ENCODE data around the gene CCDC50. TPM values are rescaled to one million over a fixed set of nuclear protein-coding genes. Genes with fewer than 3 reads are reported as not detected.

The CCDC50 gene
- total and polyA plus RNA-seq, 2 donors (not counting 3 experiments of a cell fraction or from before 2014, with no cell fraction given) = 44.4 to 137 TPM

GRCh38 chr3:191347228-191347627, 18.0 kb downstream of the CCDC50 start:
- H3K4me3 ChIP-seq (replicated peaks in 1 of 3; ENCODE audit: insufficient read depth in 1 of 3, low read depth in 1 of 3, low read length in 3 of 3) = no peak overlapping the region
- no peak overlapping the region for H3K4me2 ChIP-seq (ENCODE audit: insufficient read depth, low read length)
- CTCF ChIA-PET = interaction anchor here (1.4 to 2.0 kb wide), 2 partner anchors 9 to 11 kb away, joined by 3 to 7 read pairs; no protein-coding TSS in a partner anchor
- H3K79me2 ChIP-seq (ENCODE audit: control insufficient read depth, insufficient read depth, low read length) = peaks cover 88% of the 10 kb centered on the region
- H4K20me1 ChIP-seq (replicated peaks; ENCODE audit: control insufficient read depth, extremely low read depth, insufficient read depth, low read length) = peaks cover 2% of the 10 kb centered on the region
- H3K9me1 ChIP-seq (replicated peaks; ENCODE audit: control insufficient read depth, extremely low read depth, insufficient read depth, low read length) = no peaks in the 10 kb centered on the region
- no TSS peak for BruUV-seq (replicated peaks)
- peaks cover 53% of the 10 kb centered on the region for H3K4me1 ChIP-seq (ENCODE audit: control insufficient read depth, extremely low read depth, insufficient read depth, low read length)
- no peak overlapping the region for H3K9ac ChIP-seq (replicated peaks; ENCODE audit: extremely low read depth, insufficient read depth, low read length)
- TF ChIP-seq, protein P1, sequence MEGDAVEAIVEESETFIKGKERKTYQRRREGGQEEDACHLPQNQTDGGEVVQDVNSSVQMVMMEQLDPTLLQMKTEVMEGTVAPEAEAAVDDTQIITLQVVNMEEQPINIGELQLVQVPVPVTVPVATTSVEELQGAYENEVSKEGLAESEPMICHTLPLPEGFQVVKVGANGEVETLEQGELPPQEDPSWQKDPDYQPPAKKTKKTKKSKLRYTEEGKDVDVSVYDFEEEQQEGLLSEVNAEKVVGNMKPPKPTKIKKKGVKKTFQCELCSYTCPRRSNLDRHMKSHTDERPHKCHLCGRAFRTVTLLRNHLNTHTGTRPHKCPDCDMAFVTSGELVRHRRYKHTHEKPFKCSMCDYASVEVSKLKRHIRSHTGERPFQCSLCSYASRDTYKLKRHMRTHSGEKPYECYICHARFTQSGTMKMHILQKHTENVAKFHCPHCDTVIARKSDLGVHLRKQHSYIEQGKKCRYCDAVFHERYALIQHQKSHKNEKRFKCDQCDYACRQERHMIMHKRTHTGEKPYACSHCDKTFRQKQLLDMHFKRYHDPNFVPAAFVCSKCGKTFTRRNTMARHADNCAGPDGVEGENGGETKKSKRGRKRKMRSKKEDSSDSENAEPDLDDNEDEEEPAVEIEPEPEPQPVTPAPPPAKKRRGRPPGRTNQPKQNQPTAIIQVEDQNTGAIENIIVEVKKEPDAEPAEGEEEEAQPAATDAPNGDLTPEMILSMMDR (IDR thresholded peaks at IDR 0.05; ENCODE audit: extremely low read depth in 1 of 2, insufficient read depth in 1 of 2, low read depth in 1 of 2, low read length in 2 of 2) = no peak
- TF ChIP-seq GATA2 (IDR thresholded peaks at IDR 0.05; ENCODE audit: insufficient read depth, insufficient read length, low read depth, low read length) = no peak
- no peak for TF ChIP-seq MYC (IDR thresholded peaks at IDR 0.05; ENCODE audit: low read depth, low read length)
- POLR2A ChIA-PET = no interaction called here
- DNase-seq (ENCODE audit: low read depth, low spot score) (no peak), FAIRE-seq (no peak)
- dilution Hi-C loops (cut with MboI; ENCODE audit: extremely low pct_ligation_motif_present, low sequenced_read_pairs) = no loop called here
- intact Hi-C loops (cut with micrococcal nuclease) = no loop called here
- no peaks in the 10 kb centered on the region for H3K27me3 ChIP-seq (ENCODE audit: control insufficient read depth in 2 of 2, insufficient read depth in 2 of 2, low read length in 2 of 2)
- peaks cover 0 to 2% of the 10 kb centered on the region in 2 experiments for H3K36me3 ChIP-seq (ENCODE audit: control insufficient read depth in 2 of 2, extremely low read depth in 1 of 2, insufficient read depth in 2 of 2, low read length in 2 of 2)
- no peaks in the 10 kb centered on the region for H3K9me3 ChIP-seq (replicated peaks; ENCODE audit: control insufficient read depth, insufficient read depth, low read length)
- no peak overlapping the region for H2AFZ ChIP-seq (ENCODE audit: low read depth, low read length)
- H3K27ac ChIP-seq (ENCODE audit: insufficient read depth, low read depth, low read length) = no peak overlapping the region

GRCh38 chr3:191348098-191348497, 18.9 kb downstream of the CCDC50 start:
- H3K27ac ChIP-seq (ENCODE audit: insufficient read depth, low read depth, low read length) = no peak overlapping the region
- peaks cover 0 to 2% of the 10 kb centered on the region in 2 experiments for H3K36me3 ChIP-seq (ENCODE audit: control insufficient read depth in 2 of 2, extremely low read depth in 1 of 2, insufficient read depth in 2 of 2, low read length in 2 of 2)
- DNase-seq (ENCODE audit: low read depth, low spot score) (no peak), FAIRE-seq (no peak)
- H3K9me3 ChIP-seq (replicated peaks; ENCODE audit: control insufficient read depth, insufficient read depth, low read length) = no peaks in the 10 kb centered on the region
- dilution Hi-C loops (cut with MboI; ENCODE audit: extremely low pct_ligation_motif_present, low sequenced_read_pairs) (no loop called here), intact Hi-C loops (cut with micrococcal nuclease) (no loop called here)
- TF ChIP-seq, protein P1 (IDR thresholded peaks at IDR 0.05; ENCODE audit: extremely low read depth in 1 of 2, insufficient read depth in 1 of 2, low read depth in 1 of 2, low read length in 2 of 2) = no peak
- TF ChIP-seq POLR2AphosphoS5 (IDR thresholded peaks at IDR 0.05; ENCODE audit: insufficient read depth, low read depth, low read length) (no peak), JUN (IDR thresholded peaks at IDR 0.05; ENCODE audit: borderline replicate concordance, insufficient read depth, insufficient read length, low read depth) (no peak), EZH2 (IDR thresholded peaks at IDR 0.05; ENCODE audit: borderline replicate concordance, low read depth, low read length, severe bottlenecking) (no peak), GATA2 (IDR thresholded peaks at IDR 0.05; ENCODE audit: insufficient read depth, insufficient read length, low read depth, low read length) (no peak), MYC (IDR thresholded peaks at IDR 0.05; ENCODE audit: low read depth, low read length) (no peak), FOS (IDR thresholded peaks at IDR 0.05; ENCODE audit: borderline replicate concordance, insufficient read depth, low read length) (no peak), MAX (IDR thresholded peaks at IDR 0.05; ENCODE audit: insufficient read depth, insufficient read length) (no peak)
- H3K9me1 ChIP-seq (replicated peaks; ENCODE audit: control insufficient read depth, extremely low read depth, insufficient read depth, low read length) = no peaks in the 10 kb centered on the region
- H3K4me3 ChIP-seq (replicated peaks in 1 of 3; ENCODE audit: insufficient read depth in 1 of 3, low read depth in 1 of 3, low read length in 3 of 3) = no peak overlapping the region
- no peak overlapping the region for H3K9ac ChIP-seq (replicated peaks; ENCODE audit: extremely low read depth, insufficient read depth, low read length)
- BruUV-seq (replicated peaks) = no TSS peak
- ChIA-PET CTCF (interaction anchor here (2.0 kb wide), 1 partner anchor 10 kb away, joined by 7 read pairs; no protein-coding TSS in a partner anchor), POLR2A (no interaction called here)
- peaks cover 61% of the 10 kb centered on the region for H3K4me1 ChIP-seq (ENCODE audit: control insufficient read depth, extremely low read depth, insufficient read depth, low read length)
- no peak overlapping the region for H2AFZ ChIP-seq (ENCODE audit: low read depth, low read length)
- peaks cover 2% of the 10 kb centered on the region for H4K20me1 ChIP-seq (replicated peaks; ENCODE audit: control insufficient read depth, extremely low read depth, insufficient read depth, low read length)
- H3K4me2 ChIP-seq (ENCODE audit: insufficient read depth, low read length) = no peak overlapping the region
- H3K27me3 ChIP-seq (ENCODE audit: control insufficient read depth in 2 of 2, insufficient read depth in 2 of 2, low read length in 2 of 2) = no peaks in the 10 kb centered on the region
- H3K79me2 ChIP-seq (ENCODE audit: control insufficient read depth, insufficient read depth, low read length) = peaks cover 88% of the 10 kb centered on the region

All from endothelial cell of umbilical vein (primary cell).